Measurements from ENCODE around the gene MOSPD3. TPM values are rescaled to one million over a fixed set of nuclear protein-coding genes. Genes with fewer than 3 reads are reported as not detected.

Gene MOSPD3
- total and polyA plus RNA-seq, 2 of the 8 experiments (the other 6 are each of a cell fraction or from before 2014, with no cell fraction given) = 20.7 to 21.4 TPM

GRCh38 chr7:100611983-100612729 is at the start of gene MOSPD3 (continued):
- no peak for TF ChIP-seq CTCF (IDR thresholded peaks at IDR 0.05; ENCODE audit: control extremely low read depth in 1 of 3, insufficient read depth in 1 of 3, low read depth in 1 of 3, low read length in 3 of 3)
- TF ChIP-seq ZNF274 (IDR thresholded peaks at IDR 0.05; ENCODE audit: borderline replicate concordance, extremely low read depth, low read length) = no peak
- no peak for TF ChIP-seq FOSL1 (IDR thresholded peaks at IDR 0.05; ENCODE audit: insufficient read depth, low read depth, low read length)
- no peak for TF ChIP-seq EGR1 (IDR thresholded peaks at IDR 0.05; ENCODE audit: borderline replicate concordance, low read depth, low read length)
- TF ChIP-seq BRCA1 (IDR thresholded peaks at IDR 0.05; ENCODE audit: low read depth, low read length) = no peak
- no peak for TF ChIP-seq CTBP2 (IDR thresholded peaks at IDR 0.05; ENCODE audit: borderline replicate concordance, insufficient read depth, insufficient read length, low read length)
- no peak for TF ChIP-seq SIRT6 (IDR thresholded peaks at IDR 0.05; ENCODE audit: low read length)
- TF ChIP-seq RAD21 (IDR thresholded peaks at IDR 0.05 in 1 of 2, conservative IDR thresholded peaks at IDR 0.05 in 1 of 2; ENCODE audit: low read depth in 2 of 2, low read length in 2 of 2) = no peak
- TF ChIP-seq TBP (IDR thresholded peaks at IDR 0.05; ENCODE audit: low read depth, low read length) = peak; percentile 72
- peak; percentile 19; the same call in 1 of the 2 replicates for TF ChIP-seq RFX5 (IDR thresholded peaks at IDR 0.05; ENCODE audit: borderline replicate concordance, low read depth, low read length)
- TF ChIP-seq NRF1 (IDR thresholded peaks at IDR 0.05; ENCODE audit: low read depth, low read length) = no peak
- no peak; the same call in 1 of the 2 replicates for TF ChIP-seq ATF2 (IDR thresholded peaks at IDR 0.05; ENCODE audit: low read length)
- no peak for TF ChIP-seq KDM5A (IDR thresholded peaks at IDR 0.05; ENCODE audit: low read length)
- no peak for TF ChIP-seq GABPA (IDR thresholded peaks at IDR 0.05; ENCODE audit: borderline replicate concordance, insufficient read depth, low read length)
- no peak for TF ChIP-seq TCF12 (IDR thresholded peaks at IDR 0.05; ENCODE audit: low read depth, low read length)
- peak; percentile 92 for TF ChIP-seq PHF8 (conservative IDR thresholded peaks at IDR 0.05; ENCODE audit: low read depth, low read length)
- no peak for TF ChIP-seq USF2 (IDR thresholded peaks at IDR 0.05; ENCODE audit: low read length)
